ENCODE results near the gene MYCBPAP.

Gene MYCBPAP

DNA sequence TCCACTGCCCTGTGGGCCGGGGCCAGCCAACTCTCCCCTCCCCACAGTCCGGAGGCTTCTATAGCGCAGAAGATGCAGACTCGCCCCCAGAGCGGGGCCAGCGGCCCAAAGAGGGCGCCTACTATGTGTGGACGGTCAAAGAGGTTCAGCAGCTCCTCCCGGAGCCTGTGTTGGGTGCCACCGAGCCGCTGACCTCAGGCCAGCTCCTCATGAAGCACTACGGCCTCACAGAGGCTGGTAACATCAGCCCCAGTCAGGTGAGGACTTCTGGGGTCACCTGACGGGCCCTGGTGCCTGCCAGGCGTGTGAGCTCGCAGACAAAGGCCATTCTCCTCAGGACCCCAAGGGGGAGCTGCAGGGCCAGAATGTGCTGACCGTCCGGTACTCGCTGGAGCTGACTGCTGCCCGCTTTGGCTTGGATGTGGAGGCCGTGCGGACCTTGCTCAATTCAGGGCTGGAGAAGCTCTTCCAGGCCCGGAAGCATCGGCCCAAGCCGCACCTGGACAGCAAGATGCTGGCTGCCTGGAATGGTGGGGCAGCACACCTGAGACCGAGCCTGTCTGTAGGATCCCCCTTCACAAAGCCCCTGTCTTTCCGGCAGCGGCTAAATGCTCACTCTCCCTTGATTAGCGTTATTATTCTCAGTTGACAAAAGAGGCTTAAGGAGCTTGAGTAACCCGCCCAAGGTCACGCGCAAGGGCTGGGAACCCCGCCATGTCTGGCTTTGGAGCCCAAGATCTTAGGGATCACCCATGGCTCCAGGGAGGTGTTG is 42.6 kb downstream of the MYCBPAP start:
- no peaks in the 10 kb centered on the region for H3K27me3 ChIP-seq (ENCODE audit: control insufficient read depth, insufficient read depth, low read length)
- H3K36me3 ChIP-seq (ENCODE audit: control insufficient read depth, insufficient read depth, low read length), result no peaks in the 10 kb centered on the region
- H3K9ac ChIP-seq (ENCODE audit: low read length), result no peak overlapping the region
- peaks cover 5% of the 10 kb centered on the region for H3K4me1 ChIP-seq (ENCODE audit: control insufficient read depth, insufficient read depth, low read length)
- H3K4me3 ChIP-seq (ENCODE audit: low read length), result no peak overlapping the region
- H3K27ac ChIP-seq (ENCODE audit: low read depth, low read length), result no peak overlapping the region

DNA sequence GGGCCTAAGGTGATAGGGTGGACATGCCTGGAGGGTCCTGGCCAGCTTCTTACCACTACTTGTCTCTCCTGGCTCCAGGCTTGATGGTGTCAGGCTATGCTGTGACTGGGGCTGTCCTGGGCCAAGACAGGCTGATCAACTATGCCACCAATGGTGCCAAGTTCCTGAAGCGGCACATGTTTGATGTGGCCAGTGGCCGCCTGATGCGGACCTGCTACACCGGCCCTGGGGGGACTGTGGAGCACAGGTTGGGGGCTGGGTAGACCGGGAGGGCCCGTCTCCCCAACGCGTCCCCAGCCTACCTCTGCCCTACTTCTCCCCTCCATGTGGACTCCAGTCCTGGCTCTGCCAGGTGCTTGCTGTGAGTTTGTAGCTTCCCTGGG is 43.2 kb downstream of the MYCBPAP start:
- Histone ChIP-seq H3K9ac (ENCODE audit: low read length) (no peak overlapping the region), H3K27me3 (ENCODE audit: control insufficient read depth, insufficient read depth, low read length) (no peaks in the 10 kb centered on the region), H3K27ac (ENCODE audit: low read depth, low read length) (no peak overlapping the region), H3K36me3 (ENCODE audit: control insufficient read depth, insufficient read depth, low read length) (no peaks in the 10 kb centered on the region), H3K4me1 (ENCODE audit: control insufficient read depth, insufficient read depth, low read length) (peaks cover 5% of the 10 kb centered on the region), H3K4me3 (ENCODE audit: low read length) (no peak overlapping the region)

DNA sequence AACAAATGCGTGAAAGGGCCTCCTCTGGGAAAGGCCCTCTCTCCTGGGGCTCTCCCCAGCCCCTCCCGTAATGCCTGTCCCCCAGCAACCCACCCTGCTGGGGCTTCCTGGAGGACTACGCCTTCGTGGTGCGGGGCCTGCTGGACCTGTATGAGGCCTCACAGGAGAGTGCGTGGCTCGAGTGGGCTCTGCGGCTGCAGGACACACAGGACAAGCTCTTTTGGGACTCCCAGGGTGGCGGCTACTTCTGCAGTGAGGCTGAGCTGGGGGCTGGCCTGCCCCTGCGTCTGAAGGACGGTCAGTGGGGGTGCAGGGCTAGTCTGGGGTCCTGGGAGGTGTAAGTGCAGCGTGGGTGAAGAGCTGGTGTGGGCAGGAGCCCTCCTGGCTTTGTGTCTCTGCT is 43.6 kb downstream of the MYCBPAP start:
- no peak overlapping the region for H3K9ac ChIP-seq (ENCODE audit: low read length)
- H3K4me1 ChIP-seq (ENCODE audit: control insufficient read depth, insufficient read depth, low read length), result peaks cover 5% of the 10 kb centered on the region
- H3K27me3 ChIP-seq (ENCODE audit: control insufficient read depth, insufficient read depth, low read length), result no peaks in the 10 kb centered on the region
- no peak overlapping the region for H3K4me3 ChIP-seq (ENCODE audit: low read length)
- H3K27ac ChIP-seq (ENCODE audit: low read depth, low read length), result no peak overlapping the region
- H3K36me3 ChIP-seq (ENCODE audit: control insufficient read depth, insufficient read depth, low read length), result no peaks in the 10 kb centered on the region

DNA sequence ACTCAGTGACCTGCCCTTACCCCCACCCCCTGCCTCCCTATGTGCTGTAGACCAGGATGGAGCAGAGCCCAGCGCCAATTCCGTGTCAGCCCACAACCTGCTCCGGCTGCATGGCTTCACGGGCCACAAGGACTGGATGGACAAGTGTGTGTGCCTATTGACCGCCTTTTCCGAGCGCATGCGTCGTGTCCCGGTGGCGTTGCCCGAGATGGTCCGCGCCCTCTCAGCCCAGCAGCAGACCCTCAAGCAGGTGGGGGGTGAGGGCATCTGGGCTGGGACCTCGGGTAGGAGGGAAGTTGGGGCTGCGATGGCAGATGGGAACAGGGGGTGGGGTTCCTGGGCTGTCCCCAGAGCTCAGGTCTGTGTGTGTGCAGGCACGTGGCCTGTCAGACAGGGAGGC is 46.0 kb downstream of the MYCBPAP start:
- Histone ChIP-seq H3K4me3 (ENCODE audit: low read length) (no peak overlapping the region), H3K36me3 (ENCODE audit: control insufficient read depth, insufficient read depth, low read length) (no peaks in the 10 kb centered on the region), H3K27me3 (ENCODE audit: control insufficient read depth, insufficient read depth, low read length) (peaks cover 11% of the 10 kb centered on the region), H3K27ac (ENCODE audit: low read depth, low read length) (no peak overlapping the region), H3K9ac (ENCODE audit: low read length) (no peak overlapping the region), H3K4me1 (ENCODE audit: control insufficient read depth, insufficient read depth, low read length) (peaks cover 3% of the 10 kb centered on the region)

DNA sequence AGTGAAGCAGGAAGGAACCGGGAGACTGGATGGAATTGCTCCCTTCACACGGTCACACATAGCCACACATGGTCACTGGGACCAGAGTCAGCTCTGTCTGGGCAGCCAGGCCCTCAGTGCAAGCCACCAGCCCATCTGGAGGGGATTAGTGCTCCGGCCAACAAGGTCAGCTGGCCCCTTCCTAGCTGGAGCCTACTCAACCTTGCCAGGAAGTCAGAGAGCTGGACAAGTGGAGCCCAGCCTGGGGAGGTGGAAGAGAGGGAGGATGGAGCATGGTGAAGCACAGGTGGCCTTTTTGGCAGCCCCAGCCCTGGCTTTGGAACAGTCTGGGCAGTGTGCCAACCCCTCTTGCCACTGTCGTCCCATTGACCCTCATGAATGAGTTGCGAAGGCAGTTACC is 48.6 kb downstream of the MYCBPAP start:
- no peak overlapping the region for H3K27ac ChIP-seq (ENCODE audit: low read depth, low read length)
- no peak overlapping the region for H3K4me3 ChIP-seq (ENCODE audit: low read length)
- no peaks in the 10 kb centered on the region for H3K36me3 ChIP-seq (ENCODE audit: control insufficient read depth, insufficient read depth, low read length)
- peaks cover 14% of the 10 kb centered on the region for H3K27me3 ChIP-seq (ENCODE audit: control insufficient read depth, insufficient read depth, low read length)
- H3K4me1 ChIP-seq (ENCODE audit: control insufficient read depth, insufficient read depth, low read length), result peaks cover 3% of the 10 kb centered on the region
- H3K9ac ChIP-seq (ENCODE audit: low read length), result no peak overlapping the region

DNA sequence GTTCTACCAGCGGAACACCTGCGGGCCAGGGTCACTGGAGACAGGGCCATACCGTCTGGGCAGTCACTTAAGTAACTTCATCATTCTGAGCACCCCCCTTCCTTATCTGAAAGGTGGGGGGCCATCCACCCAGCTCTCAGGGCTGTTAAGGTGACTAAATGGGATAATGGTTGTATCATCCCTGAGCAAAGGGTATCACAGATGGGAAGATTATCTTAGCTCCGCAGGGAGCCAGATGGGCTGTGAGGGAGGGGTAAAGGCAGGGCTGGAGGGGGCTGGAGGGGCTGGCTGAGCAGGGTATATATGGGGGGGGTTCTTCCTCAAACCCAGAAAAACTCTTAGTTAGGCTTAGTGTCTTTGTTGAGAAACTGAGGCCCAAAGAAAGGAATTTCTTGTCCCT is 49.4 kb downstream of the MYCBPAP start:
- Histone ChIP-seq H3K36me3 (ENCODE audit: control insufficient read depth, insufficient read depth, low read length) (no peaks in the 10 kb centered on the region), H3K27ac (ENCODE audit: low read depth, low read length) (no peak overlapping the region), H3K9ac (ENCODE audit: low read length) (no peak overlapping the region), H3K27me3 (ENCODE audit: control insufficient read depth, insufficient read depth, low read length) (peaks cover 19% of the 10 kb centered on the region), H3K4me1 (ENCODE audit: control insufficient read depth, insufficient read depth, low read length) (peaks cover 3% of the 10 kb centered on the region), H3K4me3 (ENCODE audit: low read length) (no peak overlapping the region)

DNA sequence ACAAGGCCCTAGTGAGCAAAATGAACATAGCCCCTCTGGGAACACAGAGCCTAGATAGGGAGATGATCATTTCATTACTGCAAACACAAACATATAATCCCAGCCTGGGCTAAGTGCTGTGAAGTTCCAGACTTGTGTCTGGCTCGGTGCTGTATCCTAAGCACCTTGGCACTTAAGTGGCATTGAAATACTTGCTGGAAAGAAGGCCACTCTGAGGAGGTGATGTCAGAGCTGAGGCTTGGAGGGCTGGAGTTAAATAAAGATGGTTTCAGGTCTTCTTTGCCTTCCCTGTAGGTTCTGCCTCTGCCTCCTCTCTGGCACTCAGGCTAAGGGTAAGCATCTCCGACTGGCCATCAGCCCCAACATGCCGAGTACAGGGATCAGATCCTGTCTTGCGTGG is 49.9 kb downstream of the MYCBPAP start:
- H3K4me1 ChIP-seq (ENCODE audit: control insufficient read depth, insufficient read depth, low read length), result peaks cover 3% of the 10 kb centered on the region
- H3K27ac ChIP-seq (ENCODE audit: low read depth, low read length), result no peak overlapping the region
- no peak overlapping the region for H3K4me3 ChIP-seq (ENCODE audit: low read length)

DNA sequence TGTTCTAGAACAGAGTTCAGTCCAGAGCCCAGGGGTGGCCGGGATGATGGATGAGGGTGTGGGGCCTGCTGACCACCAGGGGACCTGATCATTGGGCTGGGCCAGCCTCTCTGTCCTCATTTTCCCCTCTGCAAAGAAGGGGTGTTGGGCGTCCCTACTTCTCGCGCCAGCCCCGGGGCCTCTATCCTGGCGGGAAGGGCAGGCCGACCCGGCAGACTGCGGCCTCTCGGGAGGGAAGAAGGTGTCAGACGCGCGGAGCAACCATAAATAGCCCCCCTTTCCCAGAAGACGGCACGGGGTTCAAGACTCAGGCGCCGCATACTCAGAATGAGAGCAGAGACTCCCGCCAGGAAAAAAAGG is 50.3 kb downstream of the MYCBPAP start:
- H3K9ac ChIP-seq (ENCODE audit: low read length), result no peak overlapping the region
- H3K27ac ChIP-seq (ENCODE audit: low read depth, low read length), result no peak overlapping the region
- peak overlapping the region; percentile 44 for H3K4me3 ChIP-seq (ENCODE audit: low read length)
- peaks cover 3% of the 10 kb centered on the region for H3K4me1 ChIP-seq (ENCODE audit: control insufficient read depth, insufficient read depth, low read length)
- peaks cover 27% of the 10 kb centered on the region for H3K27me3 ChIP-seq (ENCODE audit: control insufficient read depth, insufficient read depth, low read length)
- no peaks in the 10 kb centered on the region for H3K36me3 ChIP-seq (ENCODE audit: control insufficient read depth, insufficient read depth, low read length)

More for the DNA sequence above, 49.9 kb downstream of the MYCBPAP start:
- Histone ChIP-seq H3K36me3 (ENCODE audit: control insufficient read depth, insufficient read depth, low read length) (no peaks in the 10 kb centered on the region), H3K9ac (ENCODE audit: low read length) (no peak overlapping the region), H3K27me3 (ENCODE audit: control insufficient read depth, insufficient read depth, low read length) (peaks cover 23% of the 10 kb centered on the region)

DNA sequence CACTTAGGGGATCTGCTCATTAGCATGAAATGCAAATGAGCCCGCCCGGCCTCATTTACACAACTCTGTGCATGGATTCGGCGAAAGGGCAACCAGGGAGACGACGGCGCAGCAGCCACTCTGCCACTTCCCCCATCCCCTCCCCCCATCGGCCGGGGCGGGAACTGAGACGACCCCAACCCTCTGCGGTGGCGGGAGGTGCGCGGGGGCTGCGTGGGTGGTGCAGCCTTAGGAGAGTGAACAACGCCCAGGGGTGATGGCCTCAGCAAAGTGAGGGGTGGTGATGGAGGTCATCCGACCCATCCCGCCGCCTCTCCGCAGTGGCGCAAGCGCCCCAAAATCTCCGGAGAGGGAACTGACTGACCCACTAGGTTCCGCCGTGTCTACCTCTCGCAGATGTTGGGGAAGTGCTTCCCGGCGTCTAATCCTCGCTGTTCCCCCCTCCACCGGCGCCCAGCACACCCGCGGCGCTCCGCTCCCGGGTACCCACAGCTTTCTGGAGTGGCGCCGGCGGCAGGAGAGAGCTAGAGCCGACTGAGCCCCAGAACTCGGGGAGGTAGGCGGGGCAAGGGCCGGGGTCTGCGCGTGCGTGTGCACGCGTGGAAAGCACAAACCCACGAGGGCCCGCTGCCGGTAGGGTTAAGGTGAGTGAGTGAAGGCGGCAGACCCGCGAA is 50.8 kb downstream of the MYCBPAP start:
- no peak overlapping the region for H3K27ac ChIP-seq (ENCODE audit: low read depth, low read length)
- no peaks in the 10 kb centered on the region for H3K36me3 ChIP-seq (ENCODE audit: control insufficient read depth, insufficient read depth, low read length)
- no peak overlapping the region for H3K9ac ChIP-seq (ENCODE audit: low read length)
- peak overlapping the region; percentile 44 for H3K4me3 ChIP-seq (ENCODE audit: low read length)
- peaks cover 32% of the 10 kb centered on the region for H3K27me3 ChIP-seq (ENCODE audit: control insufficient read depth, insufficient read depth, low read length)
- peaks cover 3% of the 10 kb centered on the region for H3K4me1 ChIP-seq (ENCODE audit: control insufficient read depth, insufficient read depth, low read length)

DNA sequence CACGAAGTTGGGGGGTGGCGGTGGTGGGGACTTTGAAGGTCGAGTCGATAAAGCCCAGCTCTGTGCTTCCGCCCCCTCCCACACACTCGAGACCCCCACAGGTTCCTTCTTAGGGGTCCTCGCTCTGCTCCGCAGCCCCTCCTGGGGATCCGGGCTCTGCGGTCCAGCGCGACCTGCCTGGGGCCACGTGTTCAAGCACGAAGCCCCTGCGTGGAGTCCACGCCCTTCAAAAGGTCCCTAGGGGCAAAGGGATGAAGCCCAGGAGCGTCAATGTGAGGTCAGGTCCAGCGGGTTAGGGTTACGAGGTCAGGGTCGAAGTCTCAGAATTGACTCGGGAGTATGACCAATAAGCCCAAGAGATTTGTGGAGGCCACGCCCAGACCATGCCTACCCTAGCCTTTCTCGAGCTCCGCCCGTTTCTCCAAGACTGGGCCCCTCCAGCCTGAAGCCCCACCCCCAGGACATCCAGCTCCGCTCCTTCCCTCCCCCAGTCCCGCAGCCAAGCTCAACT is 51.5 kb downstream of the MYCBPAP start:
- no peak overlapping the region for H3K9ac ChIP-seq (ENCODE audit: low read length)
- H3K36me3 ChIP-seq (ENCODE audit: control insufficient read depth, insufficient read depth, low read length), result no peaks in the 10 kb centered on the region
- peak overlapping the region; percentile 44 for H3K4me3 ChIP-seq (ENCODE audit: low read length)
- H3K4me1 ChIP-seq (ENCODE audit: control insufficient read depth, insufficient read depth, low read length), result peaks cover 3% of the 10 kb centered on the region
- no peak overlapping the region for H3K27ac ChIP-seq (ENCODE audit: low read depth, low read length)
- peaks cover 33% of the 10 kb centered on the region for H3K27me3 ChIP-seq (ENCODE audit: control insufficient read depth, insufficient read depth, low read length)

DNA sequence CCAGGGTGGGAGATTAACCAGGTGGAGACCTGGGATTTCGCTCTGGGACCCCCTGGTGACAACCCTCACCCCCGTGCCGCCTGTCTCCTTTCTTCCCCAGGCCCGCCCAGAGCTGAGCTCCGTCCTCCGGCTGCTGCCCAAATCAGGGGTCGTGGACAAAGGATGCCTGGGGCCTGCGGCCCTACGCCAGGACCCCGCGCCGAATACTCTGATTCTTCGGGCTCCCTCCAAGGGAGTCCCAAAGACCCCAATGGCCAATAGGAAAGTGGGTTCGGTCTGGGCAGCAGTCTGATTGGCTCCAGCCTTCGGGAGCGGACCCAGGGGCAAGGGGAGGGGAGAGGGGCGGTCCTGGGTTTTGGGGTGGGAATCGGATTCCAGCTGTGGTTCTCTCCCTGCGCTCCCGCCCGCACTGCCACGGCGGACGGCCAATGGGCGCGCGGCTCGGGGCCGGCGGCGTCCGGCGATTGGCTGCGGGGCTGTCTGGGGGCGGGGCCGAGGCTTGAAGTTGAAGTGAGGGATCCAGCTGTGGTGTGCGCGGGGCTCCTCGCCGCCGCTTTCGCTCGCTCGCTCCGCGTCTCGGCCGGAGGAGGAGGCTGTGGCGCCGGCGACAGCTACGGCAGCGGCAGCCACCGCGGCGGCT is 52.1 kb downstream of the MYCBPAP start, which contains the start of gene CACNA1G:
Gene CACNA1G (plus strand): TSS at position 531 of the 640 bp plus-strand sequence. CDS start 745 bp downstream, outside the sequence.
- no peak within 1 kb of the TSS for H3K27ac ChIP-seq (ENCODE audit: low read depth, low read length)
- no peak within 1 kb of the TSS for H3K9ac ChIP-seq (ENCODE audit: low read length)
- H3K4me3 ChIP-seq (ENCODE audit: low read length), result peak within 1 kb of the TSS; percentile 44
- peaks cover 33% of the 10 kb centered on the region for H3K27me3 ChIP-seq (ENCODE audit: control insufficient read depth, insufficient read depth, low read length)
- peaks cover 3% of the 10 kb centered on the region for H3K4me1 ChIP-seq (ENCODE audit: control insufficient read depth, insufficient read depth, low read length)
- no peaks in the 10 kb centered on the region for H3K36me3 ChIP-seq (ENCODE audit: control insufficient read depth, insufficient read depth, low read length)

DNA sequence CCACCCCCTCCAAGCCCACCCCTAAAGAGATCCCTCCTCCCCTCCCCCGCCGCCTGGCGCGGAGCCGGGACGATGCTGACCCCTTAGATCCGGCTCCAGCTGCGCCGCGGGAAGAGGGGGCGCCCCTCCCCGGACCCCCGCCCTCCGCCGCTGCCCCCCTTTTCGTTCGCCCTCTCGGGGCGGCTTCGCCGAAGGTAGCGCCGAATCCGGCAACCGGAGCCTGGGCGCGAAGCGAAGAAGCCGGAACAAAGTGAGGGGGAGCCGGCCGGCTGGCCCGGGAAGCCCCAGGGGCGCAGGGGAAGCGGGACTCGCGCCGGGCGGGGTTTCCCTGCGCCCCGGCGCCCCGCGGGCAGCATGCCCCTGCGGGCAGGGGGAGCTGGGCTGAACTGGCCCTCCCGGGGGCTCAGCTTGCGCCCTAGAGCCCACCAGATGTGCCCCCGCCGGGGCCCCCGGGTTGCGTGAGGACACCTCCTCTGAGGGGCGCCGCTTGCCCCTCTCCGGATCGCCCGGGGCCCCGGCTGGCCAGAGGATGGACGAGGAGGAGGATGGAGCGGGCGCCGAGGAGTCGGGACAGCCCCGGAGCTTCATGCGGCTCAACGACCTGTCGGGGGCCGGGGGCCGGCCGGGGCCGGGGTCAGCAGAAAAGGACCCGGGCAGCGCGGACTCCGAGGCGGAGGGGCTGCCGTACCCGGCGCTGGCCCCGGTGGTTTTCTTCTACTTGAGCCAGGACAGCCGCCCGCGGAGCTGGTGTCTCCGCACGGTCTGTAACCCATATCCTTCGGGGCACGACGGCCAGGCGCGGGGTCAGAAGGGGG is 52.9 kb downstream of the MYCBPAP start:
- no peaks in the 10 kb centered on the region for H3K36me3 ChIP-seq (ENCODE audit: control insufficient read depth, insufficient read depth, low read length)
- H3K9ac ChIP-seq (ENCODE audit: low read length), result no peak overlapping the region
- peak overlapping the region; percentile 44 for H3K4me3 ChIP-seq (ENCODE audit: low read length)
- no peak overlapping the region for H3K27ac ChIP-seq (ENCODE audit: low read depth, low read length)
- peaks cover 35% of the 10 kb centered on the region for H3K27me3 ChIP-seq (ENCODE audit: control insufficient read depth, insufficient read depth, low read length)
- peaks cover 3% of the 10 kb centered on the region for H3K4me1 ChIP-seq (ENCODE audit: control insufficient read depth, insufficient read depth, low read length)
